Lower leg skin (tissue), 3 donors: ENCODE results near the gene CCL26.

Experiments
- CTCF ChIP-seq, 3 donors: fragments of 450-650 bp; IDR thresholded peaks; one replicate each; pipeline ENCODE4 v1.5.1; 2016; ENCODE audit warnings: antibody characterized with exemption in 3 of 3, mild to moderate bottlenecking in 3 of 3, moderate library complexity in 2 of 3
- POLR2A ChIP-seq, 2 donors: fragments of 450-650 bp; IDR thresholded peaks; one replicate each; pipeline ENCODE4 v1.6.1; 2016 to 2017; ENCODE audit warnings: antibody characterized with exemption in 2 of 2, mild to moderate bottlenecking in 1 of 2, moderate library complexity in 1 of 2

DNA sequence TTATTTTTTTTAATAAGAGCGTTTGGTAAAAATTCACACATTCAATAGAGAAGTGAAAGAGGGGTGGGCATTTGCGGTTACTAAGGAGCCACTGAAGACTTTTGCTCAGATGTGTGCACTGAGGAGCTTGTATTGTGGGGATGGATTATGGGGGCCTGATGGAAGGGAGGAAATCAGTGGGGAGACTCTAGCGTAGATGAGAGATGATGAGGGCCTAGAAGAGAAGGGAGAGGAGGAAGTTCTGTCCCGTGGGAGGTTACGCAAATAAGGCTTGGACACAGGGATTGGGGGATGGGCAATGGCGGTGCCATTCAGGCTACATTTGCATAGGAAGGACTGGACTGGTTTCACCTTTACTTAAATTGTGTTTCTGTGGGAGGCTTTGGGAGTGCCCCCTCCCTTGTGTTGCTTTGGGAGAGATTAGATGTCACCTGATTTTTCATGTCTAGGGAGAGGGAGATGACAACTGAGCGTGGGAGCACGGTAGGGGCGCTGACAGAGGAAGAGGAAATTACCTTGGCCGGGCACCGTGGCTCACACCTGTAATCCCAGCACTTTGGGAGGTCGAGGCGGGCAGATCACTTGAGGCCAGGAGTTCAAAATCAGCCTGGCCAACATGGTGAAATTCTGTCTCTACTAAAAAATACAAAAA lies 31.0 kb downstream of the CCL26 start:
- TF ChIP-seq CTCF (IDR thresholded peaks at IDR 0.05): no peak
- TF ChIP-seq POLR2A (IDR thresholded peaks at IDR 0.05): no peak
